ENCODE results near the gene AKT3.

AKT3 gene

DNA sequence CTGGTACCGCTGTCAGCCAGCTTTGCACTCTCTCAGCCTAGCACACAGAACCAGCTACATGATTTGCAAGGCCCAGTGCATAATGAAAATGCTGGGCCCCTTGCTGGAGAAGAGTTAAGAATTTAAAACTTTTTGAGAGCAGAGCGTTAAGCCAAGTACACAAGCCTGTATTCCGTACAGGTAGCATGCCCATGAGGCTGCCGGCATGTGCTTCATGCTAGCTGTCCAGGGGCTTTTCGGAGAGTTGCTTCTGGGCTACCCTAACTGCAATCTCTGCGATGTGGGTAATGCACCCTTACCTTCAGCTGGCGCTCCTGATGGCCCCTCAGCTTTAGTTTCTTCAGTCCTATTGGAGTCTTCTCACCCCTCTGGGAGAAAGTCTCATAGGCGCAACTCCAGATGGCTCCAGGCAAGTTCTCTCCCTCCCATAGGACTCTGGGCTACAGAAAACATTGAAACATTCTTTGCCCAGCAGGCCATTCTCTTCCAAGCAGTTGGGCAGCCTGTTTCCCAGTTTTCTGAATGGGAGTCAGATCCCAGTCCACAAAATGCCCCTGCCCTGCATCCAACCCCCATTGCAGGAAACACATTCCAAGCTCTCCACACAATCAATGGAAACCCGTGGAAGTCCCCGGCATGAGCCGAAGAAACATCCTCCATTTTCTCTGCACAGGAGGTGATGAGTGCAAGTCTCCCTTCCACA, 5.7 kb upstream of the AKT3 start:
- no peak overlapping the region for H3K27ac ChIP-seq (ENCODE audit: insufficient read depth, low read length, poor library complexity, severe bottlenecking)
- H3K4me3 ChIP-seq (ENCODE audit: insufficient read depth, low read depth, low read length, poor library complexity, severe bottlenecking) = no peak overlapping the region
- no peak for DNase-seq
- no peaks in the 10 kb centered on the region for H3K4me1 ChIP-seq (ENCODE audit: control insufficient read depth, insufficient read depth, low read length, poor library complexity, severe bottlenecking)
- H3K27me3 ChIP-seq (replicated peaks; ENCODE audit: control insufficient read depth, insufficient read depth, low read length, poor library complexity, severe bottlenecking) = no peaks in the 10 kb centered on the region
- no peaks in the 10 kb centered on the region for H3K36me3 ChIP-seq (ENCODE audit: control insufficient read depth, insufficient read depth, low read length)
- no peaks in the 10 kb centered on the region for H3K9me3 ChIP-seq (ENCODE audit: control insufficient read depth, low read length)

DNA sequence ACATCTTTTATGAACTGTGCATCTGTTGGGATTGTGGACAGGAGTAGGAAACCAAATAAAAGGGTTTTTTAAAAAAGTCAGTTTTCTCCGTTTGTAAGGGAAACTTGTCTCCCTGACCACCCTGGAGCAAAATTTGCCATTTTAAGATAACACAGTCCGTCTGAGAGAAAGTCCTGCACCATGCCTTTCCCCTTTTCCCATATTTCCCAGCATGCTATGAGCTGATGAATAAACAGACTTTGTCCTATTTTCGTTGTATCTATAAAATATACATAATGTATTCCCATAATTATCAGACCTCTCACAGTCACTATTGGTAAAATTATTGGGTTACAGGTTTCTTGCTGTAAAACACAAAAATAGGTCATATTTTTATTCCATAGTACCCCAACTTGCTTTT, 1.7 kb upstream of the AKT3 start:
- no peaks in the 10 kb centered on the region for H3K27me3 ChIP-seq (replicated peaks; ENCODE audit: control insufficient read depth, insufficient read depth, low read length, poor library complexity, severe bottlenecking)
- H3K4me1 ChIP-seq (ENCODE audit: control insufficient read depth, insufficient read depth, low read length, poor library complexity, severe bottlenecking) = peaks cover 5% of the 10 kb centered on the region
- no peaks in the 10 kb centered on the region for H3K36me3 ChIP-seq (ENCODE audit: control insufficient read depth, insufficient read depth, low read length)
- H3K9me3 ChIP-seq (ENCODE audit: control insufficient read depth, low read length) = no peaks in the 10 kb centered on the region
- no peak overlapping the region for H3K4me3 ChIP-seq (ENCODE audit: insufficient read depth, low read depth, low read length, poor library complexity, severe bottlenecking)
- no peak for DNase-seq
- H3K27ac ChIP-seq (ENCODE audit: insufficient read depth, low read length, poor library complexity, severe bottlenecking) = no peak overlapping the region

DNA sequence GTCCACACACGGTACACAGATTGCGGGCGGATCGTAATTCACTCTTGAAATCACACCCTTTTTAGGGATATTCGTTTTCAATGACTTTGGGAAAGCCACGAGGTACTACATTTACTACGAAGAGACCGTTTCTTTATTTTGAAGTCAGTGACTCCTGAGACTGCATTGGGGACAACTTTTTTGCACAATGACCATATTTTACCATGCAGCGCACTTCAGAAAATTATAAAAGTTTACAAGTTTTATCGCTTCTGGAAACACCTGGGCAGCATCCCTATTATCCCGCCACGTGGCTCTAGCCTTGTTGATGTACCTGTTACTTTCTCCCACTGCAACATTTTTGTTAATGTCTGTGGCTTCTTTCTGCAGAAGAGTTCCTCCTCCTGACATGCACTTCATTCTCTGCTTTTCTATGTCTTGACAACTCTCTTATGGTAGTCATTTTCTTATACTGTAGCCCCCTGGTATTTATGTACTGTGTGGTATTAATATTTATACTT, 1.3 kb upstream of the AKT3 start:
- Histone ChIP-seq H3K36me3 (ENCODE audit: control insufficient read depth, insufficient read depth, low read length) (no peaks in the 10 kb centered on the region), H3K27me3 (replicated peaks; ENCODE audit: control insufficient read depth, insufficient read depth, low read length, poor library complexity, severe bottlenecking) (no peaks in the 10 kb centered on the region), H3K27ac (ENCODE audit: insufficient read depth, low read length, poor library complexity, severe bottlenecking) (peak overlapping the region; percentile 94), H3K9me3 (ENCODE audit: control insufficient read depth, low read length) (no peaks in the 10 kb centered on the region), H3K4me1 (ENCODE audit: control insufficient read depth, insufficient read depth, low read length, poor library complexity, severe bottlenecking) (peaks cover 5% of the 10 kb centered on the region), H3K4me3 (ENCODE audit: insufficient read depth, low read depth, low read length, poor library complexity, severe bottlenecking) (peak overlapping the region; percentile 76)
- DNase-seq = no peak

DNA sequence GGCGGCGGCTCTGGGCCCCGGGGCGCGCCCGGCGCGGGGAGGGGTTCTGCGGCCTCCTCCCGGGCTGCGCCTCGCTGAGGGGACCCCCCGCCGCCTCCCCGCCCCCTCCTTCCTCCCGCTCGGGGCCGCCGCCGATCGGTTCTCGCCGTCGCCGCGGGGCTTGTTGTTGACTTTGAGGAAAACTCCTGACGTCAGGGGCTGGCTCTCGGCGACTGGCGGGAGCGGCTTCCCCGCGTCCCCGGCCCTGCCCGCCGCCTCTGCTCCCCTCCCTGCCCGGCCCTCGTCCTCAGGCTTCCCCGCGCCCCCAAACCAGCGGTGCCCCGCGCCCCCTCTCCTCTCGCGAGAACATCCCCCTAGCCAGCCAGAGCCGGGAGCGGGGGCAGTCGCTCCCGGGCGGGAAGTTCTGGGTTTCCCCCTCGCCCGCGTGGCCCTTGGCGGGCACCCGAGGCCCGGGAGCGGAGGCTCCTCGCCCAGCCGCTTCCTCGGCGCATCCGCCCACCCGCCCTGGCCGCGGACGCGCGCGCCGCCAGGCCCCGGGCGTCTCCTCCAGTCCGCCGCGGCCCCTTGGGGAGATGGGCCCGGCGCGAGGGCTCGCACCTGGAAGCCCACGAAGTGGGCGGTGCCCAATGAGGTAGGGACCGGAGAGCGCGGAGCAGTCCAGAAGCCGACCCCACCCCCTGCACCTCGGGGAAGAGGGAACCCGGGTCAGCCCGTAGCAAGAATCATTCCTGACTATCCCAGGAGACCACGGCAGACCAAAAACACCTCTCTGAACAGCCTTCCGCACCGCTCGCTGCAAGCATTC, 611 bp upstream of the AKT3 start:
- peak; percentile 75 to 85 (median 83) for DNase-seq
- H3K27ac ChIP-seq (ENCODE audit: insufficient read depth, low read length, poor library complexity, severe bottlenecking) = peak overlapping the region; percentile 94
- H3K27me3 ChIP-seq (replicated peaks; ENCODE audit: control insufficient read depth, insufficient read depth, low read length, poor library complexity, severe bottlenecking) = no peaks in the 10 kb centered on the region

DNA sequence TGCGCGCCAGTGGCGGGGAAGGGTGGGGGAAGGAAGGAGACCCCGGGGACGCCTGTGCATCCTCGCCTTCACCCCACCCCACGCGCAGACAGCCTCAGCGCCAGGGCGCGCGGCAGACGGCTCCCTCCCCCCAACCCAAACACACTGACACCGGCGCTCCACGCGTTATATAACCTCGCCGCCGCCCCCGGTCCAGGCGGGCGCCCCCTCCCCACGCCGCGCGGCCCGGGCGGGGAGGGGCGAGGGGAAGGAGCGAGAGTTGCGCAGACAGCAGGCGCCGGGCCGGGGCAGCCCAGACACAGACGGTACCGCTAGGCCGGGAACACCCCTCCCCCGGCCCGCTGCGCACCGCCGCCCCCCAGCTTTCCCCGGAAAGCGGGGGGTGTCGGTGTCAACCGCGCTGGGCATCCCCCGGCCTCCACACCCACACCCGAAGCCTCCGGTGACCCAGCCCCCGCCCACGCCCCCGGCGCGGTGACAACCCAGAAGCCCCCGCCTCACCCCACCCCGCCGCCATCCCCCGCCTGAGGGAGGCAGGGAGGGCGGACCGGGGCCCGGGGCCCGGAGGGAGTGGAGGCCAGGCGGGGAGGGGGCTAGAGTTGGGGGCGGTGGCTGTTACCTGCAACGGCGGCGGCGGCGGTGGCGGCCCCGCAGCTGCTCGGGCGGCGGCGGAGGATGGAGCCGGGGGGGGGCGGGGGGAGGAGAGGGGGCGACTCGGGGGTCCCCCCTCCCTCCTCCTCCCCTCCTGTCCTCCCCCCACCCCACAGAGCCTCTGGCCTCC, 432 bp downstream of the AKT3 start:
- Histone ChIP-seq H3K9me3 (ENCODE audit: control insufficient read depth, low read length) (no peaks in the 10 kb centered on the region), H3K36me3 (ENCODE audit: control insufficient read depth, insufficient read depth, low read length) (no peaks in the 10 kb centered on the region), H3K4me1 (ENCODE audit: control insufficient read depth, insufficient read depth, low read length, poor library complexity, severe bottlenecking) (peaks cover 11% of the 10 kb centered on the region), H3K27me3 (replicated peaks; ENCODE audit: control insufficient read depth, insufficient read depth, low read length, poor library complexity, severe bottlenecking) (no peaks in the 10 kb centered on the region), H3K27ac (ENCODE audit: insufficient read depth, low read length, poor library complexity, severe bottlenecking) (peak overlapping the region; percentile 94), H3K4me3 (ENCODE audit: insufficient read depth, low read depth, low read length, poor library complexity, severe bottlenecking) (peak overlapping the region; percentile 80)
- peak; percentile 64 to 81 (median 74) for DNase-seq

More for the DNA sequence above, 611 bp upstream of the AKT3 start:
- Histone ChIP-seq H3K4me1 (ENCODE audit: control insufficient read depth, insufficient read depth, low read length, poor library complexity, severe bottlenecking) (peaks cover 9% of the 10 kb centered on the region), H3K9me3 (ENCODE audit: control insufficient read depth, low read length) (no peaks in the 10 kb centered on the region), H3K36me3 (ENCODE audit: control insufficient read depth, insufficient read depth, low read length) (no peaks in the 10 kb centered on the region), H3K4me3 (ENCODE audit: insufficient read depth, low read depth, low read length, poor library complexity, severe bottlenecking) (peak overlapping the region; percentile 76)

DNA sequence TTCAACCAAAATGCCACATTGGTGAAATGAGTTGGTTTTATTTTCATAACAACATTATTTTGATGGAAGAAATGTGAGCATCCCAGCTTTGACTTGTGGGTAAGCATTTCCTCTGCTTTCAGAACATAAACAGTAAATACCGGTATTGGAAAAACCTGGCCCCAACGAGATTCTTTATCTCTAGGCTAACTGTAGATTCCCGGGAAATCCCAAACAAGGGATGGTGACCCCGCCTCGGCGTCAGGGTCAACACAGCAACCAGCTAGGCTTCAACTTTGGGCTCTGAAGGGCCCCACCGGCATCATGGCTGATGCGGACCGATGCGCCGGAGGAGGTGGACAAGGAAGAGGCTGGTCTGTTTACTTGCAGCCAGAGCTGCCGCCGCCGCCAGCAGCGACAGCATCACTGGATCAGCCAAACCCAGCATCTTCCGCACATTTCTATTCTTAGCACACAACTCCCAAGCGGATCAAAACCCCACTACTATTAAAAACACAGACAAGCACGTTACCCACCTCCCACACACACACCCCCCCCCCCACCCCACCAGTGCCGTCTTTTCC, 1.1 kb downstream of the AKT3 start:
- H3K4me3 ChIP-seq (ENCODE audit: insufficient read depth, low read depth, low read length, poor library complexity, severe bottlenecking) = peak overlapping the region; percentile 80
- peak in 2 of 3 donors; percentile 34 to 40 for DNase-seq
- no peaks in the 10 kb centered on the region for H3K27me3 ChIP-seq (replicated peaks; ENCODE audit: control insufficient read depth, insufficient read depth, low read length, poor library complexity, severe bottlenecking)
- H3K4me1 ChIP-seq (ENCODE audit: control insufficient read depth, insufficient read depth, low read length, poor library complexity, severe bottlenecking) = peaks cover 11% of the 10 kb centered on the region
- no peaks in the 10 kb centered on the region for H3K9me3 ChIP-seq (ENCODE audit: control insufficient read depth, low read length)
- H3K27ac ChIP-seq (ENCODE audit: insufficient read depth, low read length, poor library complexity, severe bottlenecking) = peak overlapping the region; percentile 94
- H3K36me3 ChIP-seq (ENCODE audit: control insufficient read depth, insufficient read depth, low read length) = no peaks in the 10 kb centered on the region

DNA sequence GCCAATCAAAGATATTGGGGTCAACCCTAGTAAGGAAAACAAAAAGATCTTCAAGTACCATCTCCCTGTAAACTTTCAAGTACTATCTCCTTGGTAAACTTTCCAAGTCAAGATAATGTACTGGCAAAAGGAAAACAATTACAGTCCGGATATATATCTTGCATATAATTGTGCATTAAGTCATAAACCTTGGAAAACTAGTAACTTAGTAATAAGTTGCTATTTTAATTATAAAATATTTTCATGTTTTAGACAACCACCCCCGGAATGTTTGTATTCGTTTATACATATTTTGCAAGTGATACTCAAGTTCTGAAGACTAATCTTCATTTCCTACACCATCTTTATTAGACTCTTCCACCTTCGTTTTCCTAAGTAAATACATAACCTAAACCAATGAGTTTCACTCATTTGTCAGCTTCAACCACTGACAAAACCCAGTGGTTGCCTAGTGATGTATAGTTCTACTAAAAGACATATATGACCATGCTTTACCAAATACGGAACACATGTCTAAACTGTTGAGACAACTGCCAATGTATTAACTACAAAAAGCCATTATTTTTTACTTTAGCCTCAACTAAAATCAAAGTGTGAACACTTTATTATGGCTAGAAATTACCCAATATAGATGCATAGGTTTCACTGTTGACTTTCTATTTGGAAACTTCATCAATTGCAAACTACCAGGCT, 1.7 kb downstream of the AKT3 start:
- Histone ChIP-seq H3K27ac (ENCODE audit: insufficient read depth, low read length, poor library complexity, severe bottlenecking) (peak overlapping the region; percentile 94), H3K4me1 (ENCODE audit: control insufficient read depth, insufficient read depth, low read length, poor library complexity, severe bottlenecking) (peaks cover 12% of the 10 kb centered on the region), H3K27me3 (replicated peaks; ENCODE audit: control insufficient read depth, insufficient read depth, low read length, poor library complexity, severe bottlenecking) (no peaks in the 10 kb centered on the region)

DNA sequence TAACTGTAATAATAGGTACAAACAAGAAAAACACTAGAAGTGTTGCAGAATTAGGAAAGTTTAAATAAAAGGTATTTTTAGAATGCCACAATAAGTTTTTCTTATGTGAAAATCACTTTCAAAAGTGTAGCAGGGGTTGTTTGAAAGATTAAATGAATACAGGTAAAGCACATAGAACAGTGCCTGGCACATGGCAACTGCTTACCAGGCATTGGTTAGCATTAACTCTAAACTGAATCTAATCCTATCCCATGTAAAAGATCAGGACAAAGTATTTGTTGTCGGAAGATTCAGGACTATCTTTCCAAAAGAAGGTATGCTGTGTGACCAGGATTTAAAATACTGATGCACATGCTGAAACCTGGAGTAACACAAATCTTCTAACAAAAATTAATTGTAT, 3.3 kb downstream of the AKT3 start:
- no peaks in the 10 kb centered on the region for H3K9me3 ChIP-seq (ENCODE audit: control insufficient read depth, low read length)
- H3K27me3 ChIP-seq (replicated peaks; ENCODE audit: control insufficient read depth, insufficient read depth, low read length, poor library complexity, severe bottlenecking) = no peaks in the 10 kb centered on the region
- H3K4me3 ChIP-seq (ENCODE audit: insufficient read depth, low read depth, low read length, poor library complexity, severe bottlenecking) = no peak overlapping the region
- no peaks in the 10 kb centered on the region for H3K36me3 ChIP-seq (ENCODE audit: control insufficient read depth, insufficient read depth, low read length)
- no peak overlapping the region for H3K27ac ChIP-seq (ENCODE audit: insufficient read depth, low read length, poor library complexity, severe bottlenecking)
- DNase-seq = no peak
- peaks cover 23% of the 10 kb centered on the region for H3K4me1 ChIP-seq (ENCODE audit: control insufficient read depth, insufficient read depth, low read length, poor library complexity, severe bottlenecking)

More for the DNA sequence above, 1.7 kb downstream of the AKT3 start:
- Histone ChIP-seq H3K9me3 (ENCODE audit: control insufficient read depth, low read length) (no peaks in the 10 kb centered on the region), H3K36me3 (ENCODE audit: control insufficient read depth, insufficient read depth, low read length) (no peaks in the 10 kb centered on the region), H3K4me3 (ENCODE audit: insufficient read depth, low read depth, low read length, poor library complexity, severe bottlenecking) (peak overlapping the region; percentile 80)
- DNase-seq = no peak

DNA sequence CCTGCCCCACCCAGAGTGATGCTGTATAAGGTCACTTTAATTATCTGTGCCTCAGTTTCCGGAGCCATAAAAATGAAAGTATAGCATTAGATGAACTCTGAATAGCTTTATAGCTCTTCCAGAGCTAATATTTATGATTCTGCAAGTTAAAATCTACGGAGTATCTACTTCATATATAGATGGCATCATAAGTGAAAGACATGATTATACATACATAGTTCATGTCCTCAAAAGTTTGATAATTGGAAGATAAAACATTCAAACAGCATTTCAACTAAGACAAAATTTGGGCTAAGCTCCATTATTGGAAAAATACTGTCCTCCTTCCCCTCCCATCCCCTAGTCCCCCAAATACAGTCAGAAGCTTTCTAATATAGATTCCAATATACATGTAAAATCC, 4.2 kb downstream of the AKT3 start:
- no peak overlapping the region for H3K27ac ChIP-seq (ENCODE audit: insufficient read depth, low read length, poor library complexity, severe bottlenecking)
- H3K36me3 ChIP-seq (ENCODE audit: control insufficient read depth, insufficient read depth, low read length) = no peaks in the 10 kb centered on the region
- H3K27me3 ChIP-seq (replicated peaks; ENCODE audit: control insufficient read depth, insufficient read depth, low read length, poor library complexity, severe bottlenecking) = no peaks in the 10 kb centered on the region
- DNase-seq = no peak
- H3K9me3 ChIP-seq (ENCODE audit: control insufficient read depth, low read length) = no peaks in the 10 kb centered on the region
- H3K4me1 ChIP-seq (ENCODE audit: control insufficient read depth, insufficient read depth, low read length, poor library complexity, severe bottlenecking) = peaks cover 23% of the 10 kb centered on the region
- H3K4me3 ChIP-seq (ENCODE audit: insufficient read depth, low read depth, low read length, poor library complexity, severe bottlenecking) = no peak overlapping the region

Data from effector memory CD4-positive, alpha-beta T cell (primary cell).